WTC11 (cell line): ENCODE results near the gene NFE2L3. TPM values are rescaled to one million over a fixed set of nuclear protein-coding genes. Genes with fewer than 3 reads are reported as not detected.
A peak's percentile ranks its signal among the peaks of the same experiment; 100 is the strongest.

Experiments
- ATAC-seq: fragments of 200-7000 bp; cut with Tn5 transposase; 2 replicates; pipeline ENCODE4 v1.10.0; 2021; ENCODE audit warnings: mild to moderate bottlenecking, moderate library complexity
- CTCF ChIA-PET: fragments of 300-600 bp; sonication (Branson Sonifier 250); formaldehyde crosslinking; loops from one replicate; lab custom pipeline; 2021; ENCODE audit warnings: antibody characterized with exemption; lab: Charles Lee
- POLR2A ChIA-PET: fragments of 350-600 bp; sonication (Branson Sonifier 250); formaldehyde crosslinking; loops from one replicate; lab custom pipeline; 2021; ENCODE audit warnings: antibody characterized with exemption; lab: Charles Lee
- DNase-seq: peaks from one replicate; pipeline ENCODE4 v3.0.0; 2021; ENCODE audit warnings: low spot score
- H3K27ac Mint-ChIP-seq: 2 replicates; pipeline ENCODE4 v1.8.0; 2021; ENCODE audit warnings: mixed read lengths
- H3K27me3 Mint-ChIP-seq: 2 replicates; pipeline ENCODE4 v1.8.0; 2021; ENCODE audit warnings: low read depth, mild to moderate bottlenecking, moderate library complexity, mixed read lengths
- H3K36me3 Mint-ChIP-seq: 2 replicates; pipeline ENCODE4 v1.8.0; 2021; ENCODE audit warnings: mixed read lengths
- H3K4me1 Mint-ChIP-seq: 2 replicates; pipeline ENCODE4 v1.8.0; 2022; ENCODE audit warnings: mixed read lengths
- H3K4me3 Mint-ChIP-seq: 2 replicates; pipeline ENCODE4 v1.8.0; 2021; ENCODE audit warnings: mild to moderate bottlenecking, moderate library complexity, mixed read lengths
- H3K9me3 Mint-ChIP-seq: 2 replicates; pipeline ENCODE4 v1.8.0; 2021; ENCODE audit warnings: mixed read lengths
- ELF4 ChIP-seq: sonication (generic); formaldehyde crosslinking; IDR thresholded peaks from 2 replicates; pipeline ENCODE4 v1.8.1; 2022; ENCODE audit warnings: low read depth, mild to moderate bottlenecking, moderate library complexity, missing genetic modification reagents
- EMX1 ChIP-seq: fragments of 250-450 bp; sonication (Bioruptor Pico); IDR thresholded peaks from 2 replicates; pipeline ENCODE4 v1.8.0; 2021; ENCODE audit warnings: mild to moderate bottlenecking
- ESRRA ChIP-seq: sonication (generic); formaldehyde crosslinking; IDR thresholded peaks from 2 replicates; pipeline ENCODE4 v1.8.1; 2022; ENCODE audit warnings: mild to moderate bottlenecking, missing genetic modification reagents, borderline replicate concordance
- FOXJ3 ChIP-seq: sonication (generic); formaldehyde crosslinking; IDR thresholded peaks from 2 replicates; pipeline ENCODE4 v1.9.0; 2021; ENCODE audit warnings: missing genetic modification reagents, mild to moderate bottlenecking, borderline replicate concordance
- JAZF1 ChIP-seq: fragments of 250-450 bp; sonication (Bioruptor Pico); IDR thresholded peaks from 2 replicates; pipeline ENCODE4 v1.9.0; 2021; ENCODE audit warnings: moderate library complexity, mild to moderate bottlenecking, inconsistent platforms
- JUN ChIP-seq: sonication (generic); formaldehyde crosslinking; IDR thresholded peaks from 2 replicates; pipeline ENCODE4 v1.8.0; 2023; ENCODE audit warnings: mild to moderate bottlenecking, missing genetic modification reagents
- MYBL2 ChIP-seq: sonication (generic); formaldehyde crosslinking; IDR thresholded peaks from 2 replicates; pipeline ENCODE4 v1.8.1; 2023; ENCODE audit warnings: mild to moderate bottlenecking, moderate library complexity, missing genetic modification reagents
- NR1H2 ChIP-seq: sonication (generic); formaldehyde crosslinking; IDR thresholded peaks from 2 replicates; pipeline ENCODE4 v1.9.0; 2021; ENCODE audit warnings: mild to moderate bottlenecking, moderate library complexity, missing genetic modification reagents
- NR2C2 ChIP-seq: sonication (generic); formaldehyde crosslinking; IDR thresholded peaks from 2 replicates; pipeline ENCODE4 v1.8.0; 2022; ENCODE audit warnings: mild to moderate bottlenecking, missing genetic modification reagents
- PRRX2 ChIP-seq: fragments of 250-450 bp; sonication (Bioruptor Pico); IDR thresholded peaks from 2 replicates; pipeline ENCODE4 v1.8.0; 2021; ENCODE audit warnings: mild to moderate bottlenecking
- RELA ChIP-seq: sonication (generic); formaldehyde crosslinking; IDR thresholded peaks from 2 replicates; pipeline ENCODE4 v1.8.1; 2022; ENCODE audit warnings: missing genetic modification reagents, mild to moderate bottlenecking, borderline replicate concordance
- ZNF232 ChIP-seq: sonication (generic); formaldehyde crosslinking; IDR thresholded peaks from 2 replicates; pipeline ENCODE4 v1.8.0; 2022; ENCODE audit warnings: mild to moderate bottlenecking, missing genetic modification reagents
- ZNF671 ChIP-seq: fragments of 250-450 bp; sonication (Bioruptor Pico); IDR thresholded peaks from 2 replicates; pipeline ENCODE4 v1.8.0; 2021; ENCODE audit warnings: mild to moderate bottlenecking
- total RNA-seq: library from RNA; stranded (reverse); gene quantifications from 3 replicates; pipeline ENCODE4 v1.2.3, GENCODE V29; 2021
- TF ChIP-seq, protein P1 (sequence below): fragments of 250-450 bp; sonication (Bioruptor Pico); IDR thresholded peaks from 2 replicates; pipeline ENCODE4 v1.9.0; 2021; ENCODE audit warnings: mild to moderate bottlenecking, borderline replicate concordance
- TF ChIP-seq, protein P2 (sequence below): sonication (generic); formaldehyde crosslinking; IDR thresholded peaks from 2 replicates; pipeline ENCODE4 v1.8.1; 2022; ENCODE audit warnings: low read depth, mild to moderate bottlenecking, moderate library complexity, missing genetic modification reagents, borderline replicate concordance
- TF ChIP-seq, protein P3 (sequence below): sonication (generic); formaldehyde crosslinking; IDR thresholded peaks from 2 replicates; pipeline ENCODE4 v1.8.1; 2023; ENCODE audit warnings: mild to moderate bottlenecking, missing genetic modification reagents, moderate library complexity
- TF ChIP-seq, protein P4 (sequence below): fragments of 250-450 bp; sonication (Bioruptor Pico); IDR thresholded peaks from 2 replicates; pipeline ENCODE4 v2.1.2; 2022; ENCODE audit warnings: mild to moderate bottlenecking, moderate library complexity
- TF ChIP-seq, protein P5 (sequence below): sonication (generic); formaldehyde crosslinking; IDR thresholded peaks from 2 replicates; pipeline ENCODE4 v1.8.0; 2022; ENCODE audit warnings: mild to moderate bottlenecking, missing genetic modification reagents
- TF ChIP-seq, protein P6 (sequence below): sonication (generic); formaldehyde crosslinking; IDR thresholded peaks from 2 replicates; pipeline ENCODE4 v1.8.1; 2023; ENCODE audit warnings: mild to moderate bottlenecking, moderate library complexity, missing genetic modification reagents
- TF ChIP-seq, protein P7 (sequence below): fragments of 250-450 bp; sonication (Bioruptor Pico); conservative IDR thresholded peaks from 2 replicates; pipeline ENCODE4 v1.9.0; 2021; ENCODE audit warnings: mild to moderate bottlenecking
- TF ChIP-seq, protein P8 (sequence below): fragments of 250-450 bp; sonication (Bioruptor Pico); IDR thresholded peaks from 2 replicates; pipeline ENCODE4 v1.8.0; 2021; ENCODE audit warnings: mild to moderate bottlenecking

The NFE2L3 gene
- total RNA-seq, 1 experiment from 2014 or later: 66.8 TPM

DNA sequence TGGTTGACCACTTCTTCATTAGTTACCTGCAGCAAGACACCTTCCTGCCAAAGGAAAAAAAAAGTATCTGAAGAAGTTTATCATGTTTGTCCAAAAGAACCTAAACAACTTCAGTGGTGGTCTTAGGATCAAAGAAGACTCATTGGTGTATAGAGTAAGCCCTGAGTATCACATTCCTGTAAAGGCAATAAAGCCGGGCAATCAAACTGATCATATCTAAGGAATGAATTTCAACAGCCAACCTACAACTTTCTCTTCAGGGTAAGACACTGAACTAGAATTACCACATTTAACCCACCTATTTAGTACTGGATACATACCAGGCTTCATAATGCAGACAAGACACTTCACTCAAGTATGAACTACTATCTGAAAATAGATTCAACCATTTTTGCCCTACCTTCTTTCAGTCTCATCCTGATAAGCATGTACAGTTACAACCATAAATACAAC, 38.4 kb downstream of the NFE2L3 start:
- ChIA-PET CTCF (interaction anchor here (0.7 kb wide), 1 partner anchor 298 kb away, joined by 3 read pairs; no protein-coding TSS in a partner anchor), POLR2A (interaction anchor here (0.6 to 2.3 kb wide), 4 partner anchors 10 to 11 kb away, joined by 3 to 9 read pairs (median 3); partner anchors contain the start of gene HNRNPA2B1)
- Mint-ChIP-seq H3K36me3 (peaks cover 68% of the 10 kb centered on the region), H3K27me3 (no peaks in the 10 kb centered on the region), H3K4me1 (peaks cover 63% of the 10 kb centered on the region), H3K9me3 (no peaks in the 10 kb centered on the region), H3K4me3 (no peak overlapping the region), H3K27ac (peak overlapping the region; percentile 92)
- ATAC-seq (no peak), DNase-seq (no peak)
- TF ChIP-seq PRRX2 (CRISPR knock-in tag): 0 out of 2 replicates have a peak, but pooled peaks have one; percentile 72
- TF ChIP-seq, protein P1, sequence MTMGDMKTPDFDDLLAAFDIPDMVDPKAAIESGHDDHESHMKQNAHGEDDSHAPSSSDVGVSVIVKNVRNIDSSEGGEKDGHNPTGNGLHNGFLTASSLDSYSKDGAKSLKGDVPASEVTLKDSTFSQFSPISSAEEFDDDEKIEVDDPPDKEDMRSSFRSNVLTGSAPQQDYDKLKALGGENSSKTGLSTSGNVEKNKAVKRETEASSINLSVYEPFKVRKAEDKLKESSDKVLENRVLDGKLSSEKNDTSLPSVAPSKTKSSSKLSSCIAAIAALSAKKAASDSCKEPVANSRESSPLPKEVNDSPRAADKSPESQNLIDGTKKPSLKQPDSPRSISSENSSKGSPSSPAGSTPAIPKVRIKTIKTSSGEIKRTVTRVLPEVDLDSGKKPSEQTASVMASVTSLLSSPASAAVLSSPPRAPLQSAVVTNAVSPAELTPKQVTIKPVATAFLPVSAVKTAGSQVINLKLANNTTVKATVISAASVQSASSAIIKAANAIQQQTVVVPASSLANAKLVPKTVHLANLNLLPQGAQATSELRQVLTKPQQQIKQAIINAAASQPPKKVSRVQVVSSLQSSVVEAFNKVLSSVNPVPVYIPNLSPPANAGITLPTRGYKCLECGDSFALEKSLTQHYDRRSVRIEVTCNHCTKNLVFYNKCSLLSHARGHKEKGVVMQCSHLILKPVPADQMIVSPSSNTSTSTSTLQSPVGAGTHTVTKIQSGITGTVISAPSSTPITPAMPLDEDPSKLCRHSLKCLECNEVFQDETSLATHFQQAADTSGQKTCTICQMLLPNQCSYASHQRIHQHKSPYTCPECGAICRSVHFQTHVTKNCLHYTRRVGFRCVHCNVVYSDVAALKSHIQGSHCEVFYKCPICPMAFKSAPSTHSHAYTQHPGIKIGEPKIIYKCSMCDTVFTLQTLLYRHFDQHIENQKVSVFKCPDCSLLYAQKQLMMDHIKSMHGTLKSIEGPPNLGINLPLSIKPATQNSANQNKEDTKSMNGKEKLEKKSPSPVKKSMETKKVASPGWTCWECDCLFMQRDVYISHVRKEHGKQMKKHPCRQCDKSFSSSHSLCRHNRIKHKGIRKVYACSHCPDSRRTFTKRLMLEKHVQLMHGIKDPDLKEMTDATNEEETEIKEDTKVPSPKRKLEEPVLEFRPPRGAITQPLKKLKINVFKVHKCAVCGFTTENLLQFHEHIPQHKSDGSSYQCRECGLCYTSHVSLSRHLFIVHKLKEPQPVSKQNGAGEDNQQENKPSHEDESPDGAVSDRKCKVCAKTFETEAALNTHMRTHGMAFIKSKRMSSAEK: peak; percentile 79; the same call in 1 of the 2 replicates
- no peak for TF ChIP-seq NR1H2 (CRISPR knock-in tag)
- TF ChIP-seq, protein P2, sequence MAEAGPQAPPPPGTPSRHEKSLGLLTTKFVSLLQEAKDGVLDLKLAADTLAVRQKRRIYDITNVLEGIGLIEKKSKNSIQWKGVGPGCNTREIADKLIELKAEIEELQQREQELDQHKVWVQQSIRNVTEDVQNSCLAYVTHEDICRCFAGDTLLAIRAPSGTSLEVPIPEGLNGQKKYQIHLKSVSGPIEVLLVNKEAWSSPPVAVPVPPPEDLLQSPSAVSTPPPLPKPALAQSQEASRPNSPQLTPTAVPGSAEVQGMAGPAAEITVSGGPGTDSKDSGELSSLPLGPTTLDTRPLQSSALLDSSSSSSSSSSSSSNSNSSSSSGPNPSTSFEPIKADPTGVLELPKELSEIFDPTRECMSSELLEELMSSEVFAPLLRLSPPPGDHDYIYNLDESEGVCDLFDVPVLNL (CRISPR knock-in tag): no peak
- TF ChIP-seq NR2C2: no peak
- TF ChIP-seq JUN (CRISPR knock-in tag): no peak
- TF ChIP-seq EMX1 (CRISPR knock-in tag): peak; percentile 29; the same call in 1 of the 2 replicates
- TF ChIP-seq ZNF232 (CRISPR knock-in tag): no peak
- no peak for TF ChIP-seq ELF4
- no peak for TF ChIP-seq JAZF1
- TF ChIP-seq ZNF671 (CRISPR knock-in tag): peak; percentile 92
- TF ChIP-seq, protein P3, sequence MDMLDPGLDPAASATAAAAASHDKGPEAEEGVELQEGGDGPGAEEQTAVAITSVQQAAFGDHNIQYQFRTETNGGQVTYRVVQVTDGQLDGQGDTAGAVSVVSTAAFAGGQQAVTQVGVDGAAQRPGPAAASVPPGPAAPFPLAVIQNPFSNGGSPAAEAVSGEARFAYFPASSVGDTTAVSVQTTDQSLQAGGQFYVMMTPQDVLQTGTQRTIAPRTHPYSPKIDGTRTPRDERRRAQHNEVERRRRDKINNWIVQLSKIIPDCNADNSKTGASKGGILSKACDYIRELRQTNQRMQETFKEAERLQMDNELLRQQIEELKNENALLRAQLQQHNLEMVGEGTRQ (CRISPR knock-in tag): no peak
- TF ChIP-seq, protein P4, sequence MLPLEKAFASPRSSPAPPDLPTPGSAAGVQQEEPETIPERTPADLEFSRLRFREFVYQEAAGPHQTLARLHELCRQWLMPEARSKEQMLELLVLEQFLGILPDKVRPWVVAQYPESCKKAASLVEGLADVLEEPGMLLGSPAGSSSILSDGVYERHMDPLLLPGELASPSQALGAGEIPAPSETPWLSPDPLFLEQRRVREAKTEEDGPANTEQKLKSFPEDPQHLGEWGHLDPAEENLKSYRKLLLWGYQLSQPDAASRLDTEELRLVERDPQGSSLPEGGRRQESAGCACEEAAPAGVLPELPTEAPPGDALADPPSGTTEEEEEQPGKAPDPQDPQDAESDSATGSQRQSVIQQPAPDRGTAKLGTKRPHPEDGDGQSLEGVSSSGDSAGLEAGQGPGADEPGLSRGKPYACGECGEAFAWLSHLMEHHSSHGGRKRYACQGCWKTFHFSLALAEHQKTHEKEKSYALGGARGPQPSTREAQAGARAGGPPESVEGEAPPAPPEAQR (CRISPR knock-in tag): no peak
- TF ChIP-seq, protein P5, sequence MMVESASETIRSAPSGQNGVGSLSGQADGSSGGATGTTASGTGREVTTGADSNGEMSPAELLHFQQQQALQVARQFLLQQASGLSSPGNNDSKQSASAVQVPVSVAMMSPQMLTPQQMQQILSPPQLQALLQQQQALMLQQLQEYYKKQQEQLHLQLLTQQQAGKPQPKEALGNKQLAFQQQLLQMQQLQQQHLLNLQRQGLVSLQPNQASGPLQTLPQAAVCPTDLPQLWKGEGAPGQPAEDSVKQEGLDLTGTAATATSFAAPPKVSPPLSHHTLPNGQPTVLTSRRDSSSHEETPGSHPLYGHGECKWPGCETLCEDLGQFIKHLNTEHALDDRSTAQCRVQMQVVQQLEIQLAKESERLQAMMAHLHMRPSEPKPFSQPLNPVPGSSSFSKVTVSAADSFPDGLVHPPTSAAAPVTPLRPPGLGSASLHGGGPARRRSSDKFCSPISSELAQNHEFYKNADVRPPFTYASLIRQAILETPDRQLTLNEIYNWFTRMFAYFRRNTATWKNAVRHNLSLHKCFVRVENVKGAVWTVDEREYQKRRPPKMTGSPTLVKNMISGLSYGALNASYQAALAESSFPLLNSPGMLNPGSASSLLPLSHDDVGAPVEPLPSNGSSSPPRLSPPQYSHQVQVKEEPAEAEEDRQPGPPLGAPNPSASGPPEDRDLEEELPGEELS (CRISPR knock-in tag): no peak
- TF ChIP-seq RELA (CRISPR knock-in tag): no peak
- TF ChIP-seq, protein P6, sequence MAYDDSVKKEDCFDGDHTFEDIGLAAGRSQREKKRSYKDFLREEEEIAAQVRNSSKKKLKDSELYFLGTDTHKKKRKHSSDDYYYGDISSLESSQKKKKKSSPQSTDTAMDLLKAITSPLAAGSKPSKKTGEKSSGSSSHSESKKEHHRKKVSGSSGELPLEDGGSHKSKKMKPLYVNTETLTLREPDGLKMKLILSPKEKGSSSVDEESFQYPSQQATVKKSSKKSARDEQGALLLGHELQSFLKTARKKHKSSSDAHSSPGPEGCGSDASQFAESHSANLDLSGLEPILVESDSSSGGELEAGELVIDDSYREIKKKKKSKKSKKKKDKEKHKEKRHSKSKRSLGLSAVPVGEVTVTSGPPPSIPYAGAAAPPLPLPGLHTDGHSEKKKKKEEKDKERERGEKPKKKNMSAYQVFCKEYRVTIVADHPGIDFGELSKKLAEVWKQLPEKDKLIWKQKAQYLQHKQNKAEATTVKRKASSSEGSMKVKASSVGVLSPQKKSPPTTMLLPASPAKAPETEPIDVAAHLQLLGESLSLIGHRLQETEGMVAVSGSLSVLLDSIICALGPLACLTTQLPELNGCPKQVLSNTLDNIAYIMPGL: no peak
- TF ChIP-seq, protein P7, sequence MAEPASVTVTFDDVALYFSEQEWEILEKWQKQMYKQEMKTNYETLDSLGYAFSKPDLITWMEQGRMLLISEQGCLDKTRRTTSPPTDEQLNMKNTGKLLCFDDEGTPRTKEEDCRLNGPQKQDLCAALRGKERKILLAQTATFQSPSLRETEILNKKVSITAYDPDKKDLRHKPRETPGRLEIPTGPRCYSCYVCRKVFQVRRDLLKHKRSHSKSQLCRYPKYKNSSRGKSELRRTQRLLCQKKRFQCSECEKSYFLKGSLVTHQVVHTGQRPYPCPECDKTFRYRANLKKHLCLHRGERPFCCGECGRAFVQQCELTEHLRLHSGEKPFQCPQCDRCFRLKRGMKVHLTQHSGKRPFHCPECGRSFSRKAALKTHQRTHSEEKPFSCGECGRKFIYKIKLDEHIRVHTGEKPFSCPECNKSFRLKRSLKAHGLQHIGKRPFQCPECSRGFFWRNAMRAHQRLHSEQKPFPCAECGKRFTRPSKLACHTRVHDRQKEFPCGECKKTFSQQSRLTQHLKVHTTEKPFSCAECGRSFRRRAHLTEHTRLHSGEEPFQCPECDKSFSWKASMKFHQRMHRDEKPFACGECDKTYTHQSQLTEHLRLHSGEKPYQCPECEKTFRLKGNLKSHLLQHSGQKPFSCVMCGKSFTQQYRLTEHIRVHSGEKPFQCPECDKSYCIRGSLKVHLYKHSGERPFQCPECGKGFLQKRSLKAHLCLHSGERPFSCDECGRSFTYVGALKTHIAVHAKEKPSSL: peak; percentile 77
- TF ChIP-seq, protein P8, sequence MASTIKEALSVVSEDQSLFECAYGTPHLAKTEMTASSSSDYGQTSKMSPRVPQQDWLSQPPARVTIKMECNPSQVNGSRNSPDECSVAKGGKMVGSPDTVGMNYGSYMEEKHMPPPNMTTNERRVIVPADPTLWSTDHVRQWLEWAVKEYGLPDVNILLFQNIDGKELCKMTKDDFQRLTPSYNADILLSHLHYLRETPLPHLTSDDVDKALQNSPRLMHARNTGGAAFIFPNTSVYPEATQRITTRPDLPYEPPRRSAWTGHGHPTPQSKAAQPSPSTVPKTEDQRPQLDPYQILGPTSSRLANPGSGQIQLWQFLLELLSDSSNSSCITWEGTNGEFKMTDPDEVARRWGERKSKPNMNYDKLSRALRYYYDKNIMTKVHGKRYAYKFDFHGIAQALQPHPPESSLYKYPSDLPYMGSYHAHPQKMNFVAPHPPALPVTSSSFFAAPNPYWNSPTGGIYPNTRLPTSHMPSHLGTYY (CRISPR knock-in tag): peak; percentile 90
- no peak for TF ChIP-seq MYBL2 (CRISPR knock-in tag)
- TF ChIP-seq FOXJ3 (CRISPR knock-in tag): no peak
- no peak for TF ChIP-seq ESRRA
